Stomach (tissue), 9 donors: ENCODE data around the gene PCGF3. TPM values are rescaled to one million over a fixed set of nuclear protein-coding genes. Genes with fewer than 3 reads are reported as not detected.

ENCODE experiments used
- DNase-seq, 2 donors: peaks; one replicate each; pipeline versions ENCODE4 v3.0.0 to v3.0.0-alpha.2; 2013 to 2019
- H3K27ac ChIP-seq, 5 donors: fragments of 200-600 bp in 4 of 5; sonication (generic) in 4 of 5; one replicate each; pipeline ENCODE4 v1.5.1; 2013 to 2019; ENCODE audit warnings: mild to moderate bottlenecking in 1 of 5, moderate library complexity in 1 of 5
- H3K27me3 ChIP-seq, 3 donors: fragments of 200-600 bp; sonication (generic); one replicate each; pipeline ENCODE4 v1.5.1; 2017 to 2019; ENCODE audit warnings: mixed run types in 1 of 3
- H3K36me3 ChIP-seq, 4 donors: fragments of 200-600 bp; sonication (generic); 1 replicate in 3 of 4; 2 replicates in 1 of 4; pipeline ENCODE4 v1.5.1; 2016 to 2019
- H3K4me1 ChIP-seq, 4 donors: fragments of 200-600 bp; sonication (generic); one replicate each; pipeline ENCODE4 v1.5.1; 2016 to 2019
- H3K4me3 ChIP-seq, 4 donors: fragments of 200-600 bp; sonication (generic) in 3 of 4; one replicate each; pipeline ENCODE4 v1.5.1; 2016 to 2019; ENCODE audit warnings: mild to moderate bottlenecking in 1 of 4
- H3K9me3 ChIP-seq, 4 donors: fragments of 200-600 bp; sonication (generic); one replicate each; pipeline ENCODE4 v1.5.1; 2016 to 2019
- CTCF ChIP-seq, 7 experiments: fragments of 450-650 bp in 4 of 7; fragments of 200-600 bp in 3 of 7; sonication (generic) in 3 of 7; IDR thresholded peaks; one replicate each; pipeline ENCODE4 v1.5.1; 2016 to 2019; ENCODE audit warnings: antibody characterized with exemption in 7 of 7, control low read depth in 2 of 7, mild to moderate bottlenecking in 1 of 7
- EP300 ChIP-seq: sonication (generic); formaldehyde crosslinking; IDR thresholded peaks from one replicate; pipeline ENCODE4 v1.6.1; 2017; ENCODE audit warnings: antibody characterized with exemption
- POLR2A ChIP-seq, 4 donors: fragments of 450-650 bp; IDR thresholded peaks; one replicate each; pipeline ENCODE4 v1.6.1; 2016; ENCODE audit warnings: antibody characterized with exemption in 4 of 4, control low read depth in 2 of 4, mild to moderate bottlenecking in 1 of 4, moderate library complexity in 1 of 4
- POLR2AphosphoS5 ChIP-seq, 3 donors: sonication (generic); formaldehyde crosslinking; IDR thresholded peaks; one replicate each; pipeline ENCODE4 v1.6.1; 2016; ENCODE audit warnings: antibody characterized with exemption in 3 of 3
- WGBS, 5 donors: extraction: QIAGEN DNeasy Blood & Tissue Kit in 3 of 5; methylation state at CpG; one replicate each; pipeline versions ENCODE4 v1.1.5 to v1.1.7; 2013 to 2018; 5-methylcytosine and 5-hydroxymethylcytosine counted together
- intact Hi-C: fragments of 100-400 bp; cut with DNase I; formaldehyde crosslinking; loops from one replicate; pipeline ENCODE4 v1.15.1; 2023; ENCODE audit warnings: low total_unique reads
- polyA plus RNA-seq, 3 donors: library from polyadenylated mRNA; stranded (reverse); fragments of 200-250 nt; gene quantifications; one replicate each; pipeline ENCODE4 v1.2.3, GENCODE V29; 2013
- total RNA-seq, 5 donors: library from RNA; depleted of rRNA; stranded (reverse); fragments of >200 nt; gene quantifications; one replicate each; pipeline versions ENCODE4 v1.1.0 to v1.2.3, GENCODE V29; 2014 to 2016
- donor health status: healthy with polysubstance abuse.
- donor health status: Bipolar disorder and iron deficiency.
- donor health status: healthy.

The PCGF3 gene
- total and polyA plus RNA-seq, 8 donors = 24.7 to 140 (median 62.7) TPM

GRCh38 chr4:786861-787300 is 81.2 kb downstream of the PCGF3 start:
- Histone ChIP-seq H3K4me1 (peaks cover 22 to 60% (median 54%) of the 10 kb centered on the region in 4 donors), H3K4me3 (peak overlapping the region; percentile 29 to 46 (median 38)), H3K36me3 (no peaks in the 10 kb centered on the region), H3K9me3 (no peaks in the 10 kb centered on the region), H3K27me3 (peaks cover 15 to 78% (median 36%) of the 10 kb centered on the region in 3 donors), H3K27ac (peak overlapping the region in 4 of 5 donors; percentile 42 to 66 (median 56))
- peak in 1 of 7 experiments; percentile 14 for TF ChIP-seq CTCF (IDR thresholded peaks at IDR 0.05)
- TF ChIP-seq POLR2AphosphoS5 (IDR thresholded peaks at IDR 0.05) = peak in 1 of 3 donors; percentile 15
- no peak for TF ChIP-seq EP300
- TF ChIP-seq POLR2A (IDR thresholded peaks at IDR 0.05) = no peak
- peak in 1 of 2 donors; percentile 69 for DNase-seq
- intact Hi-C loops = no loop called here
- WGBS, 5 donors = 10 to 26% (median 20%) methylated on average over 2 to 16 of the region's 16 CpGs

- H3K4me3 ChIP-seq = no peak overlapping the region
- no peak for DNase-seq
- 73 to 85% (median 79%) methylated on average over 16 of the region's 16 CpGs for WGBS, 5 donors
- peaks cover 25 to 62% (median 56%) of the 10 kb centered on the region in 4 donors for H3K4me1 ChIP-seq
- no peaks in the 10 kb centered on the region for H3K36me3 ChIP-seq
- peaks cover 15 to 85% (median 43%) of the 10 kb centered on the region in 3 donors for H3K27me3 ChIP-seq
- no peaks in the 10 kb centered on the region for H3K9me3 ChIP-seq
- TF ChIP-seq EP300 (no peak), POLR2AphosphoS5 (IDR thresholded peaks at IDR 0.05) (no peak), CTCF (IDR thresholded peaks at IDR 0.05) (no peak), POLR2A (IDR thresholded peaks at IDR 0.05) (no peak)
- H3K27ac ChIP-seq = peak overlapping the region in 2 of 5 donors; percentile 46 to 59
- intact Hi-C loops = no loop called here
These were observed 81.9 kb downstream of the PCGF3 start for GRCh38 chr4:787561-787981.

- H3K36me3 ChIP-seq = no peaks in the 10 kb centered on the region
- no peak for DNase-seq
- no peaks in the 10 kb centered on the region for H3K9me3 ChIP-seq
- intact Hi-C loops = no loop called here
- no peak overlapping the region for H3K4me3 ChIP-seq
- H3K27ac ChIP-seq = peak overlapping the region in 1 of 5 donors; percentile 46
- WGBS, 5 donors = 83 to 90% (median 87%) methylated on average over 6 to 19 of the region's 19 CpGs
- H3K27me3 ChIP-seq = peaks cover 15 to 91% (median 48%) of the 10 kb centered on the region in 3 donors
- H3K4me1 ChIP-seq = peaks cover 25 to 62% (median 54%) of the 10 kb centered on the region in 4 donors
- TF ChIP-seq POLR2AphosphoS5 (IDR thresholded peaks at IDR 0.05) = no peak
- TF ChIP-seq CTCF (IDR thresholded peaks at IDR 0.05) = no peak
- TF ChIP-seq EP300 = no peak
- TF ChIP-seq POLR2A (IDR thresholded peaks at IDR 0.05) = no peak
These were observed 82.5 kb downstream of the PCGF3 start for GRCh38 chr4:788006-788635.

- intact Hi-C loops = no loop called here
- Histone ChIP-seq H3K9me3 (no peaks in the 10 kb centered on the region), H3K4me3 (no peak overlapping the region), H3K36me3 (no peaks in the 10 kb centered on the region), H3K27me3 (peaks cover 15 to 97% (median 55%) of the 10 kb centered on the region in 3 donors), H3K27ac (peak overlapping the region in 1 of 5 donors; percentile 14), H3K4me1 (peaks cover 25 to 61% (median 49%) of the 10 kb centered on the region in 4 donors)
- TF ChIP-seq POLR2A (IDR thresholded peaks at IDR 0.05) (no peak), CTCF (IDR thresholded peaks at IDR 0.05) (no peak), EP300 (no peak), POLR2AphosphoS5 (IDR thresholded peaks at IDR 0.05) (no peak)
- 51 to 71% (median 55%) methylated on average over 12 to 18 of the region's 18 CpGs for whole genome bisulfite sequencing, 5 donors
- DNase-seq = peak; percentile 41 to 44
These were observed 83.1 kb downstream of the PCGF3 start for GRCh38 chr4:788636-789297.
